K562 (cell line): Measurements from ENCODE around the gene CNNM3. TPM values are rescaled to one million over a fixed set of nuclear protein-coding genes. Genes with fewer than 3 reads are reported as not detected.
A peak's percentile ranks its signal among the peaks of the same experiment; 100 is the strongest.

Experiments
- ATAC-seq: fragments of 200-7000 bp; cut with Tn5 transposase; 3 replicates; pipeline ENCODE4 v1.9.1; 2020; ENCODE audit warnings: moderate library complexity
- BruUV-seq: library from RNA; stranded (reverse); fragments of 400-500 nt; replicated peaks from 2 replicates; lab custom pipeline; 2021; lab: Mats Ljungman, UMichigan
- CTCF ChIA-PET: fragments of 300-600 bp; formaldehyde crosslinking; extraction: SDS; loops from one replicate; lab custom pipeline; 2021; ENCODE audit warnings: low intra/inter-chr PET ratio; lab: Yijun Ruan, JAX
- POLR2A ChIA-PET: fragments of 300-600, 350-650 bp; sonication (Branson Sonifier 250); formaldehyde crosslinking; extraction: SDS; loops from one replicate; lab custom pipeline; 2021; ENCODE audit warnings: antibody characterized with exemption, inconsistent platforms; lab: Yijun Ruan, JAX
- DNase-seq, 4 experiments: peaks; one replicate each; pipeline versions ENCODE4 v3.0.0 to v3.0.0-alpha.2; 2011 to 2018; ENCODE audit warnings: low spot score in 3 of 4, mixed read lengths in 3 of 4; ENCODE audit errors: extremely low read depth in 1 of 4
- FAIRE-seq: peaks from 2 replicates; lab custom pipeline; 2011; peaks lifted over from hg19 to GRCh38; lab: Jason Lieb, UNC
- H2AFZ ChIP-seq: 2 replicates; pipeline ENCODE4 v1.6.0; 2011; ENCODE audit warnings: low read depth, low read length, control low read depth, inconsistent platforms
- H3K27ac ChIP-seq: fragments of 200-600 bp; 3 replicates; pipeline ENCODE4 v1.8.0; 2011; ENCODE audit warnings: low read depth, mild to moderate bottlenecking, control low read depth, inconsistent platforms, low read length, moderate library complexity, mixed read lengths; ENCODE audit errors: extremely low read depth
- H3K27me3 ChIP-seq, 2 experiments: fragments of 300-600 bp in 1 of 2; 2 replicates in 1 of 2; 3 replicates in 1 of 2; pipeline versions ENCODE4 v1.6.0 to v1.8.0; 2011; ENCODE audit warnings: inconsistent platforms in 2 of 2, low read length in 2 of 2, mild to moderate bottlenecking in 1 of 2, mixed read lengths in 1 of 2, moderate library complexity in 1 of 2; ENCODE audit not compliant: control insufficient read depth in 2 of 2, insufficient read depth in 2 of 2
- H3K36me3 ChIP-seq: fragments of 300-600 bp; 3 replicates; pipeline ENCODE4 v1.8.0; 2011; ENCODE audit warnings: mild to moderate bottlenecking, low read length, inconsistent platforms; ENCODE audit not compliant: control insufficient read depth, insufficient read depth
- H3K4me1 ChIP-seq, 2 experiments: fragments of 200-600 bp in 1 of 2; replicated peaks in 1 of 2; 2 replicates in 1 of 2; 3 replicates in 1 of 2; pipeline versions ENCODE4 v1.5.1 to v1.8.0; 2011; ENCODE audit warnings: inconsistent platforms in 2 of 2, low read length in 2 of 2, mild to moderate bottlenecking in 1 of 2, mixed read lengths in 1 of 2, moderate library complexity in 1 of 2; ENCODE audit not compliant: control insufficient read depth in 2 of 2, insufficient read depth in 2 of 2
- H3K4me2 ChIP-seq: 2 replicates; pipeline ENCODE4 v1.6.1; 2011; ENCODE audit warnings: low read length, control low read depth, inconsistent platforms, mixed read lengths; ENCODE audit not compliant: insufficient read depth
- H3K4me3 ChIP-seq: fragments of 200-600 bp; sonication (generic), shearing (Covaris generic); 2 replicates; pipeline ENCODE4 v1.5.1; 2016; ENCODE audit warnings: control low read depth, inconsistent platforms
- H3K79me2 ChIP-seq: fragments of 200-600 bp; 3 replicates; pipeline ENCODE4 v1.8.0; 2011; ENCODE audit warnings: low read length, inconsistent platforms; ENCODE audit not compliant: control insufficient read depth, insufficient read depth
- H3K9ac ChIP-seq, 2 experiments: 2 replicates each; pipeline versions ENCODE4 v1.6.0 to v1.6.1; 2011; ENCODE audit warnings: low read depth in 2 of 2, low read length in 2 of 2, control low read depth in 1 of 2, inconsistent platforms in 1 of 2, mild to moderate bottlenecking in 1 of 2, mixed read lengths in 1 of 2; ENCODE audit not compliant: insufficient read depth in 1 of 2
- H3K9me1 ChIP-seq: one replicate; pipeline ENCODE4 v1.6.0; 2011; ENCODE audit warnings: inconsistent platforms, mild to moderate bottlenecking, low read length, moderate library complexity; ENCODE audit not compliant: control insufficient read depth, insufficient read depth
- H3K9me3 ChIP-seq: replicated peaks from 2 replicates; pipeline ENCODE4 v1.5.1; 2011; ENCODE audit warnings: low read depth, low read length, inconsistent platforms; ENCODE audit not compliant: control insufficient read depth, insufficient read depth
- H4K20me1 ChIP-seq: replicated peaks from 2 replicates; pipeline ENCODE4 v1.6.1; 2011; ENCODE audit warnings: low read length, inconsistent platforms, mixed read lengths; ENCODE audit not compliant: control insufficient read depth, insufficient read depth
- BRD4 ChIP-seq: fragments of 200-600 bp; sonication (generic); IDR thresholded peaks from 2 replicates; pipeline ENCODE4 v1.6.1; 2017; ENCODE audit warnings: inconsistent platforms
- PBX2 ChIP-seq, 2 experiments: IDR thresholded peaks in 1 of 2; conservative IDR thresholded peaks in 1 of 2; 2 replicates each; pipeline ENCODE4 v1.6.1; 2016; ENCODE audit warnings: low read depth in 2 of 2, mild to moderate bottlenecking in 1 of 2, missing compliant biosample characterization in 1 of 2, missing genetic modification characterization in 1 of 2, moderate library complexity in 1 of 2
- WGBS: fragments of 100-300 bp; shearing (Covaris generic); methylation state at CpG from one replicate; pipeline ENCODE4 v1.1.6; 2016; ENCODE audit warnings: low coverage, mixed read lengths; ENCODE audit not compliant: insufficient coverage; ENCODE audit errors: missing lambda C conversion rate; 5-methylcytosine and 5-hydroxymethylcytosine counted together
- in situ Hi-C: fragments of 300-500 bp; cut with MboI; formaldehyde crosslinking; loops from 4 replicates; pipeline ENCODE4 v1.15.0; 2018; ENCODE audit warnings: inconsistent platforms, mixed read lengths
- intact Hi-C: fragments of 100-400 bp; cut with micrococcal nuclease; formaldehyde crosslinking; loops from 2 replicates; pipeline ENCODE4 v1.14.2; 2022
- polyA plus RNA-seq, 8 experiments: library from polyadenylated mRNA; depleted of rRNA in 4 of 8; stranded (reverse) in 5 of 8; unstranded in 3 of 8; fragments of >200 nt; fragmentation: Nextera tagmentation in 2 of 8; fragmentation: Illumina TruSeq in 1 of 8; extraction: Ambion mirVana in 2 of 8; extraction: Trizol in 1 of 8; gene quantifications; 2 replicates each; pipeline versions ENCODE4 v1.2.1 to v1.2.3, GENCODE V29; 2011 to 2014; ENCODE audit warnings: inconsistent platforms in 1 of 8, missing spikeins in 1 of 8
- total RNA-seq, 7 experiments: library from RNA; depleted of rRNA in 6 of 7; stranded (reverse); fragments of >200 nt in 6 of 7; fragmentation: Illumina TruSeq in 2 of 7; extraction: Trizol in 2 of 7; gene quantifications; 2 replicates each; pipeline versions ENCODE4 v1.2.1 to v1.2.3, GENCODE V29; 2011 to 2021; ENCODE audit warnings: low replicate concordance in 1 of 7

CNNM3 gene
- total and polyA plus RNA-seq, 9 of the 15 experiments (the other 6 are each of a cell fraction or from before 2014, with no cell fraction given): 1.4 to 16.9 (median 6.5) TPM

- CTCF ChIA-PET: no interaction called here
- no peak for FAIRE-seq
Observed at GRCh38 chr2:96821113-96821675, 5.1 kb downstream of the CNNM3 start.

More at GRCh38 chr2:96821113-96821675, 5.1 kb downstream of the CNNM3 start:
- POLR2A ChIA-PET: interaction anchor here (0.6 to 1.9 kb wide), 4 partner anchors 10 to 19 kb away, joined by 3 to 5 read pairs (median 4); no protein-coding TSS in a partner anchor
- H4K20me1 ChIP-seq: peaks cover 45% of the 10 kb centered on the region
- no peak overlapping the region for H3K27ac ChIP-seq
- in situ Hi-C loops (no loop called here), intact Hi-C loops (no loop called here)
- peaks cover 53% of the 10 kb centered on the region for H3K79me2 ChIP-seq
- peaks cover 60% of the 10 kb centered on the region for H3K36me3 ChIP-seq
- 64% methylated on average over 11 of the region's 11 CpGs for WGBS
- no peak for ATAC-seq
- H3K9me1 ChIP-seq: peaks cover 21% of the 10 kb centered on the region
- H3K9ac ChIP-seq: peak overlapping the region in 1 of 2 experiments; percentile 31; a peak in 1 of 4 replicates
- H3K4me2 ChIP-seq: no peak overlapping the region
- no peak overlapping the region for H2AFZ ChIP-seq
- no peaks in the 10 kb centered on the region for H3K9me3 ChIP-seq
- H3K4me1 ChIP-seq: peaks cover 31 to 42% of the 10 kb centered on the region in 2 experiments
- no peak overlapping the region for H3K4me3 ChIP-seq
- no peaks in the 10 kb centered on the region for H3K27me3 ChIP-seq
- TF ChIP-seq PBX2 (CRISPR knock-in tag; IDR thresholded peaks at IDR 0.05; ENCODE audit: low read depth): no peak
- peak; percentile 33 for TF ChIP-seq PBX2 (tag; conservative IDR thresholded peaks at IDR 0.05; ENCODE audit: low read depth)
- TF ChIP-seq BRD4: no peak
- no peak for DNase-seq
- BruUV-seq: no TSS peak
